Type B pancreatic cell (in vitro differentiated cells): ENCODE results near the gene ADAP1. TPM values are rescaled to one million over a fixed set of nuclear protein-coding genes. Genes with fewer than 3 reads are reported as not detected.

Source experiments
- DNase-seq: peaks from one replicate; pipeline ENCODE4 v3.0.0; 2021; ENCODE audit warnings: mixed read lengths; ENCODE audit not compliant: unreplicated experiment; ENCODE audit errors: extremely low spot score
- H3K27ac Mint-ChIP-seq: 2 replicates; pipeline ENCODE4 v1.8.0; 2021; ENCODE audit warnings: mild to moderate bottlenecking, mixed read lengths
- H3K27me3 Mint-ChIP-seq: 2 replicates; pipeline ENCODE4 v1.8.0; 2021; ENCODE audit warnings: mixed read lengths
- H3K36me3 Mint-ChIP-seq: 2 replicates; pipeline ENCODE4 v1.8.0; 2021; ENCODE audit warnings: mixed read lengths
- H3K4me1 Mint-ChIP-seq: one replicate; pipeline ENCODE4 v1.8.0; 2021; ENCODE audit warnings: mixed read lengths; ENCODE audit not compliant: unreplicated experiment
- H3K4me3 Mint-ChIP-seq: 2 replicates; pipeline ENCODE4 v1.8.0; 2021; ENCODE audit warnings: mild to moderate bottlenecking, mixed read lengths
- H3K9me3 Mint-ChIP-seq: 2 replicates; pipeline ENCODE4 v1.8.0; 2021; ENCODE audit warnings: mixed read lengths
- total RNA-seq: library from RNA; stranded (reverse); gene quantifications from 2 replicates; pipeline ENCODE4 v1.2.1, GENCODE V29; 2021; ENCODE audit warnings: low replicate concordance
- TF ChIP-seq, protein P1 (sequence below): fragments of 200-600 bp; sonication (generic); conservative IDR thresholded peaks from 2 replicates; pipeline ENCODE4 v1.5.0; 2021; ENCODE audit warnings: antibody characterized with exemption, mild to moderate bottlenecking

The ADAP1 gene
- total RNA-seq, 1 donor from 2014 or later: 15.7 TPM

GRCh38 chr7:853366-854117, 100.9 kb downstream of the ADAP1 start:
- peaks cover 19% of the 10 kb centered on the region for H3K36me3 Mint-ChIP-seq
- H3K4me1 Mint-ChIP-seq: no peaks in the 10 kb centered on the region
- TF ChIP-seq, protein P1, sequence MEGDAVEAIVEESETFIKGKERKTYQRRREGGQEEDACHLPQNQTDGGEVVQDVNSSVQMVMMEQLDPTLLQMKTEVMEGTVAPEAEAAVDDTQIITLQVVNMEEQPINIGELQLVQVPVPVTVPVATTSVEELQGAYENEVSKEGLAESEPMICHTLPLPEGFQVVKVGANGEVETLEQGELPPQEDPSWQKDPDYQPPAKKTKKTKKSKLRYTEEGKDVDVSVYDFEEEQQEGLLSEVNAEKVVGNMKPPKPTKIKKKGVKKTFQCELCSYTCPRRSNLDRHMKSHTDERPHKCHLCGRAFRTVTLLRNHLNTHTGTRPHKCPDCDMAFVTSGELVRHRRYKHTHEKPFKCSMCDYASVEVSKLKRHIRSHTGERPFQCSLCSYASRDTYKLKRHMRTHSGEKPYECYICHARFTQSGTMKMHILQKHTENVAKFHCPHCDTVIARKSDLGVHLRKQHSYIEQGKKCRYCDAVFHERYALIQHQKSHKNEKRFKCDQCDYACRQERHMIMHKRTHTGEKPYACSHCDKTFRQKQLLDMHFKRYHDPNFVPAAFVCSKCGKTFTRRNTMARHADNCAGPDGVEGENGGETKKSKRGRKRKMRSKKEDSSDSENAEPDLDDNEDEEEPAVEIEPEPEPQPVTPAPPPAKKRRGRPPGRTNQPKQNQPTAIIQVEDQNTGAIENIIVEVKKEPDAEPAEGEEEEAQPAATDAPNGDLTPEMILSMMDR: no peak
- no peak overlapping the region for H3K4me3 Mint-ChIP-seq
- DNase-seq: no peak
- no peak overlapping the region for H3K27ac Mint-ChIP-seq
- H3K27me3 Mint-ChIP-seq: no peaks in the 10 kb centered on the region
- H3K9me3 Mint-ChIP-seq: no peaks in the 10 kb centered on the region

- Mint-ChIP-seq H3K4me3 (no peak overlapping the region), H3K36me3 (peaks cover 22% of the 10 kb centered on the region), H3K27me3 (no peaks in the 10 kb centered on the region), H3K4me1 (no peaks in the 10 kb centered on the region), H3K9me3 (no peaks in the 10 kb centered on the region), H3K27ac (no peak overlapping the region)
- no peak for DNase-seq
- TF ChIP-seq, protein P1: no peak
Measured at GRCh38 chr7:851204-851603, 103.3 kb downstream of the ADAP1 start.

- H3K36me3 Mint-ChIP-seq: peaks cover 28% of the 10 kb centered on the region
- no peaks in the 10 kb centered on the region for H3K27me3 Mint-ChIP-seq
- TF ChIP-seq, protein P1: no peak
- H3K27ac Mint-ChIP-seq: no peak overlapping the region
- no peak for DNase-seq
- H3K9me3 Mint-ChIP-seq: no peaks in the 10 kb centered on the region
- no peak overlapping the region for H3K4me3 Mint-ChIP-seq
- H3K4me1 Mint-ChIP-seq: no peaks in the 10 kb centered on the region
Measured at GRCh38 chr7:849781-850180, 104.7 kb downstream of the ADAP1 start.

DNA sequence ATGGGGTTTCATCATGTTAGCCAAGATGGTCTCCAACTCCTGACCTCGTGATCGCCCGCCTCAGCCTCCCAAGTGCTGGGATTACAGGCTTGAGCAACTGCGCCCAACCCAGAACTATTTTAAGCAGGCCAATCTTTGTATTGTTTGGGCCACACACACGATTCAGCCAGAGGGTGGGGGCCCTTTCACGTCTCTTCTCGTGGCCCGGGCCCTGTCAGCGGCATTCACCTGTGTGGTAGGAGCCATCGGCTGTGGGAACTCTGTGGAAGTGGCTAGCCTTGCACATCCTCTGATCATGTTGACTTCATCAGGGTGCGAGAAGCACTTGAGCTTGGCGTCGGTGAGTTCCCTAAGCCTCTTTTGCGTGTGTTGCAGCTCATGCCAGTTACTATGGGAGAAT, 105.3 kb downstream of the ADAP1 start:
- Mint-ChIP-seq H3K9me3 (no peaks in the 10 kb centered on the region), H3K36me3 (peaks cover 28% of the 10 kb centered on the region), H3K27me3 (no peaks in the 10 kb centered on the region), H3K4me1 (no peaks in the 10 kb centered on the region), H3K27ac (no peak overlapping the region), H3K4me3 (no peak overlapping the region)
- no peak for DNase-seq
- TF ChIP-seq, protein P1: no peak

Other genes with a start within 250 kb of the ADAP1 start
- gene DNAAF5, start 228.0 kb downstream of the ADAP1 start, total RNA-seq: 42.4 and 45.6 TPM in 2 replicates
- 18.4 and 26.1 TPM in 2 replicates for gene PRKAR1B, start 227.4 kb downstream of the ADAP1 start, total RNA-seq
- gene SUN1, start 122.2 kb downstream of the ADAP1 start, total RNA-seq: 121 and 146 TPM in 2 replicates
- 46.3 and 50.0 TPM in 2 replicates for gene GET4, start 78.1 kb downstream of the ADAP1 start, total RNA-seq
- 14.8 and 15.4 TPM in 2 replicates for gene COX19, start 20.9 kb upstream of the ADAP1 start, total RNA-seq
- gene CYP2W1, start 28.5 kb upstream of the ADAP1 start, total RNA-seq: 13.6 and 15.3 TPM in 2 replicates
- gene GPR146, start 89.9 kb upstream of the ADAP1 start, total RNA-seq: 1.2 TPM in 2 replicates
- gene GPER1, start 133.4 kb upstream of the ADAP1 start, total RNA-seq: 2.5 and 5.0 TPM in 2 replicates
- 16.1 and 19.4 TPM in 2 replicates for gene ZFAND2A, start 205.5 kb upstream of the ADAP1 start, total RNA-seq